Kidney (tissue), 14 donors: ENCODE results near the gene GPC5. TPM values are rescaled to one million over a fixed set of nuclear protein-coding genes. Genes with fewer than 3 reads are reported as not detected.

Experiments used
- DNase-seq, 5 donors: peaks; one replicate each; pipeline ENCODE4 v3.0.0-alpha.2; 2013 to 2020
- FAIRE-seq: peaks from 2 replicates; lab custom pipeline; 2012; peaks lifted over from hg19 to GRCh38; lab: Jason Lieb, UNC
- H3K27ac ChIP-seq, 2 donors: one replicate each; pipeline ENCODE4 v1.7.0; 2013; ENCODE audit warnings: low read depth in 2 of 2, low read length in 2 of 2, inconsistent platforms in 1 of 2
- H3K27me3 ChIP-seq: one replicate; pipeline ENCODE4 v1.7.1; 2013; ENCODE audit warnings: low read length, inconsistent platforms; ENCODE audit not compliant: control insufficient read depth, insufficient read depth
- H3K36me3 ChIP-seq, 3 donors: one replicate each; pipeline versions ENCODE4 v1.7.0 to v1.7.1; 2013; ENCODE audit warnings: low read length in 3 of 3, control low read depth in 1 of 3, inconsistent platforms in 1 of 3; ENCODE audit not compliant: insufficient read depth in 3 of 3, control insufficient read depth in 2 of 3
- H3K4me1 ChIP-seq, 3 donors: one replicate each; pipeline versions ENCODE4 v1.7.0 to v1.7.1; 2013; ENCODE audit warnings: low read length in 3 of 3, inconsistent platforms in 1 of 3, low read depth in 1 of 3; ENCODE audit not compliant: control insufficient read depth in 2 of 3, insufficient read depth in 2 of 3
- H3K4me3 ChIP-seq, 3 donors: one replicate each; pipeline versions ENCODE4 v1.7.0 to v1.8.1; 2013; ENCODE audit warnings: low read length in 3 of 3, control low read depth in 1 of 3, inconsistent platforms in 1 of 3
- H3K9ac ChIP-seq, 3 donors: one replicate each; pipeline versions ENCODE4 v1.7.0 to v1.7.1; 2013; ENCODE audit warnings: low read length in 3 of 3, control low read depth in 1 of 3, inconsistent platforms in 1 of 3
- H3K9me3 ChIP-seq, 3 donors: one replicate each; pipeline versions ENCODE4 v1.7.0 to v1.7.1; 2013; ENCODE audit warnings: low read length in 3 of 3, control low read depth in 1 of 3, inconsistent platforms in 1 of 3; ENCODE audit not compliant: control insufficient read depth in 2 of 3, insufficient read depth in 1 of 3
- intact Hi-C: fragments of 100-400 bp; cut with DNase I; formaldehyde crosslinking; loops from one replicate; pipeline ENCODE4 v1.11.1; 2022
- polyA plus RNA-seq: library from polyadenylated mRNA; stranded (reverse); fragments of 350-450 nt; fragmentation: Illumina TruSeq; extraction: RNeasy Lipid Tissue Mini Kit (QIAGEN cat#74804); gene quantifications from one replicate; pipeline ENCODE4 v1.2.3, GENCODE V29; 2014; ENCODE audit warnings: low read depth, low replicate concordance; ENCODE audit not compliant: insufficient read depth
- total RNA-seq: library from RNA; stranded (reverse); fragmentation: NEBNext Ultra II Directional; extraction: Animal tissue kit (Norgen Biotek cat#: 25700); gene quantifications from one replicate; pipeline ENCODE4 v1.2.1, GENCODE V29; 2021
- TF ChIP-seq, protein P1 (sequence below): IDR thresholded peaks from 3 replicates; pipeline ENCODE4 v1.5.1; 2012; ENCODE audit warnings: mild to moderate bottlenecking, moderate library complexity, borderline replicate concordance; ENCODE audit not compliant: insufficient read depth; ENCODE audit errors: extremely low read depth
- donor health status: control.
- donor health status: control.
- donor health status: control.
- donor health status: control.
- donor health status: control.
- donor health status: DM: yes; HTN: yes; CAD: no.
- donor health status: Normal renal cell carcinoma (clear cell type).

The GPC5 gene
- total and polyA plus RNA-seq, 2 donors from 2014 or later, result 0.47 to 6.8 TPM

DNA sequence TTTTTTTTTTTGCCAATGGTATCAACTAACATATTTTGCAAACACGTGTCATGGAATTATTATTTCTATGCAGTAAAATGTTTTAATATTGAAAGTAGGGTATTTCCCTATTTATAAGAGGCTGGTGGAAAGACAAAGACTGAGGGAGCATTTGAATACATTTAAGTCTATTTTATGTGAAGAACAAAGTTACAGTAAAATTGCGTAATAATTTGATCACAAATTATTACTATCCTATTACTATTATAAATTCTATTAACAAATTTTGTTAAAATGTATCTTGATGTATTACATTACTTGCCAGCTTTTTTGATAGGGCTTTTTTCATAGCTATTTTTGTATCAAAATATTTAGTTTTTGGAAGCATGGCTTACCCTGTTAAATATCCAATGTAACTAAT lies 58.4 kb downstream of the GPC5 start:
- Histone ChIP-seq H3K9me3 (no peaks in the 10 kb centered on the region), H3K27me3 (no peaks in the 10 kb centered on the region), H3K36me3 (no peaks in the 10 kb centered on the region), H3K9ac (no peak overlapping the region), H3K27ac (no peak overlapping the region), H3K4me1 (no peaks in the 10 kb centered on the region), H3K4me3 (no peak overlapping the region)
- intact Hi-C loops, result no loop called here
- no peak for DNase-seq
- no peak for FAIRE-seq
- TF ChIP-seq, protein P1, sequence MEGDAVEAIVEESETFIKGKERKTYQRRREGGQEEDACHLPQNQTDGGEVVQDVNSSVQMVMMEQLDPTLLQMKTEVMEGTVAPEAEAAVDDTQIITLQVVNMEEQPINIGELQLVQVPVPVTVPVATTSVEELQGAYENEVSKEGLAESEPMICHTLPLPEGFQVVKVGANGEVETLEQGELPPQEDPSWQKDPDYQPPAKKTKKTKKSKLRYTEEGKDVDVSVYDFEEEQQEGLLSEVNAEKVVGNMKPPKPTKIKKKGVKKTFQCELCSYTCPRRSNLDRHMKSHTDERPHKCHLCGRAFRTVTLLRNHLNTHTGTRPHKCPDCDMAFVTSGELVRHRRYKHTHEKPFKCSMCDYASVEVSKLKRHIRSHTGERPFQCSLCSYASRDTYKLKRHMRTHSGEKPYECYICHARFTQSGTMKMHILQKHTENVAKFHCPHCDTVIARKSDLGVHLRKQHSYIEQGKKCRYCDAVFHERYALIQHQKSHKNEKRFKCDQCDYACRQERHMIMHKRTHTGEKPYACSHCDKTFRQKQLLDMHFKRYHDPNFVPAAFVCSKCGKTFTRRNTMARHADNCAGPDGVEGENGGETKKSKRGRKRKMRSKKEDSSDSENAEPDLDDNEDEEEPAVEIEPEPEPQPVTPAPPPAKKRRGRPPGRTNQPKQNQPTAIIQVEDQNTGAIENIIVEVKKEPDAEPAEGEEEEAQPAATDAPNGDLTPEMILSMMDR, result no peak

DNA sequence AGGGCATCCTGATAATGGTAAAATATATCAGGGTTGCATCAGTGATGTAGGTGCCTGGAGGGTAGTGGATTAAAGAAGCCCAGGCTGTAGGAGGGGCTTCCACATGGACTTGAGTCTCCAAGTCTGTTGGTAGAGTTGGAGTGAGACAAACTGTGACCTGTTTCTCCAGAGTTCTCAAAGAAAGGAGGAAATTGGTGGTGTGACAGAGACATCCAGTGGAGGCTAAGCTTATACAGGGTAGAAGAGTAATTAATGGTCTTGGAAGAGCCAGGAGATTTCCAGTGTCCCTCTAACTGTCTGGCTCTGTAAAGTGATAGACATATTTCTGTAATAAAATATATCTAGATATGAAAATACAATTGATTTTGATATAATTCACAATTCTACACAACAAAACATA lies 61.1 kb downstream of the GPC5 start:
- Histone ChIP-seq H3K4me1 (no peaks in the 10 kb centered on the region), H3K27me3 (no peaks in the 10 kb centered on the region), H3K36me3 (no peaks in the 10 kb centered on the region), H3K9ac (no peak overlapping the region), H3K4me3 (no peak overlapping the region), H3K27ac (no peak overlapping the region), H3K9me3 (no peaks in the 10 kb centered on the region)
- FAIRE-seq (no peak), DNase-seq (no peak)
- intact Hi-C loops, result no loop called here
- TF ChIP-seq, protein P1, result no peak

DNA sequence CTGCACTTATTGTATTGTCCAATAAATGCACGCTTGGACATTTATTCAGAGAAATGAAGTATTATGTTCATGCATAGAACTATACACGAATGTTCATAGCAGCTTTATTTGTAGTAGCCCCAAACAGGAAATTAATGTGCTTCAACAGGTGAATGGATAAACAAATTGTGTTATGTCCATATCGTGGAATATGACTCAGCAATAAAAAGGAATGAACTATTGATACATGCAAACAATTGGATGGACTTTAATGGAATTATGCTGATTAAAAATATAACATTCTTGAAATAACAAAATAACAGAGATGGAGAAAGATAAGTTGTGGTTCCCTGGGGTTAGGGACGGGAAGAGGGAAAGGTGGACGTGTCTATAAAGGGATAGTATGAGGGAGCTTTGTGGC lies 65.9 kb downstream of the GPC5 start:
- Histone ChIP-seq H3K4me1 (no peaks in the 10 kb centered on the region), H3K9me3 (no peaks in the 10 kb centered on the region), H3K4me3 (no peak overlapping the region), H3K36me3 (no peaks in the 10 kb centered on the region), H3K27ac (no peak overlapping the region), H3K27me3 (no peaks in the 10 kb centered on the region), H3K9ac (no peak overlapping the region)
- TF ChIP-seq, protein P1, result no peak
- no peak for FAIRE-seq
- no peak for DNase-seq
- intact Hi-C loops, result no loop called here

DNA sequence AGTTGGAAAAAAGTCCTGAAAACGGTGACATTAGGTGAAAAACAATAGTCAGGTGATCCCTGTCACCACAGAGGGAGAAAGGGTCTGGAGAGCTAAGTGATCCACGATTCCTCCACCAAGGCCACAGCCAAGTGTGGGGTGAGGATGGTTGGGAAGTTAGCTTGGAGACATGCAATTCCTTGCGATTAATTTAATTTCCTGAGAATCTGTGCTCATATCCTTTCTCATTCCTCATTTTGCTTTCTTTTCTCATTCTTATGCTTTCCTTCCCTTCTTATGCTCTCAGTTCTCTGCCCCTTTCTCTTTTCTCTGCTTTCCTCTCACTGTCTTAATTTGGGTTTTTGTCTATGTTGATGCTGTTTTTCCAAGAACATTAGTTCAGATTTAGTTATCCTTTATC lies 68.8 kb downstream of the GPC5 start:
- intact Hi-C loops, result no loop called here
- Histone ChIP-seq H3K4me1 (no peaks in the 10 kb centered on the region), H3K27me3 (no peaks in the 10 kb centered on the region), H3K27ac (no peak overlapping the region), H3K9ac (no peak overlapping the region), H3K9me3 (no peaks in the 10 kb centered on the region), H3K36me3 (no peaks in the 10 kb centered on the region), H3K4me3 (no peak overlapping the region)
- TF ChIP-seq, protein P1, result no peak
- DNase-seq, result no peak
- no peak for FAIRE-seq
